Tibial artery (tissue), 4 donors: ENCODE measurements around the gene ANKFY1.

Source experiments
- DNase-seq, 2 donors: peaks; one replicate each; pipeline ENCODE4 v3.0.0-alpha.2; 2019
- H3K27ac ChIP-seq, 2 donors: fragments of 200-600 bp; sonication (generic) in 1 of 2; 1 replicate in 1 of 2; 2 replicates in 1 of 2; pipeline ENCODE4 v1.5.1; 2018 to 2019; ENCODE audit warnings: mild to moderate bottlenecking in 1 of 2
- H3K27me3 ChIP-seq, 2 donors: fragments of 200-600 bp; sonication (generic) in 1 of 2; one replicate each; pipeline versions ENCODE4 v1.5.1 to v1.6.0; 2016 to 2019
- H3K36me3 ChIP-seq, 3 donors: fragments of 200-600 bp; sonication (generic) in 2 of 3; one replicate each; pipeline ENCODE4 v1.5.1; 2016 to 2019; ENCODE audit warnings: mild to moderate bottlenecking in 2 of 3
- H3K4me1 ChIP-seq, 4 donors: fragments of 200-600 bp; sonication (generic) in 2 of 4; 1 replicate in 3 of 4; 2 replicates in 1 of 4; pipeline ENCODE4 v1.5.1; 2016 to 2019
- H3K4me3 ChIP-seq, 2 donors: fragments of 200-600 bp; sonication (generic) in 1 of 2; 1 replicate in 1 of 2; 2 replicates in 1 of 2; pipeline ENCODE4 v1.5.1; 2018 to 2019; ENCODE audit warnings: mild to moderate bottlenecking in 2 of 2
- H3K9me3 ChIP-seq, 3 donors: fragments of 200-600 bp; sonication (generic) in 1 of 3; one replicate each; pipeline ENCODE4 v1.5.1; 2016 to 2019
- intact Hi-C: fragments of 100-400 bp; cut with DNase I; formaldehyde crosslinking; loops from one replicate; pipeline ENCODE4 v1.15.0; 2023; ENCODE audit warnings: low total_unique reads
- TF ChIP-seq, protein P1 (sequence below), 2 experiments: fragments of 200-600 bp in 1 of 2; fragments of 450-650 bp in 1 of 2; IDR thresholded peaks; one replicate each; pipeline ENCODE4 v1.5.1; 2017 to 2019; ENCODE audit warnings: antibody characterized with exemption in 2 of 2, mild to moderate bottlenecking in 1 of 2, moderate library complexity in 1 of 2

The ANKFY1 gene

GRCh38 chr17:4135489-4135888, 128.3 kb downstream of the ANKFY1 start:
- Histone ChIP-seq H3K27ac (no peak overlapping the region), H3K4me3 (no peak overlapping the region), H3K9me3 (no peaks in the 10 kb centered on the region), H3K27me3 (no peaks in the 10 kb centered on the region), H3K4me1 (peaks cover 0 to 52% (median 28%) of the 10 kb centered on the region in 4 donors), H3K36me3 (peaks cover 0 to 12% (median 0%) of the 10 kb centered on the region in 3 donors)
- no peak for DNase-seq
- TF ChIP-seq, protein P1, sequence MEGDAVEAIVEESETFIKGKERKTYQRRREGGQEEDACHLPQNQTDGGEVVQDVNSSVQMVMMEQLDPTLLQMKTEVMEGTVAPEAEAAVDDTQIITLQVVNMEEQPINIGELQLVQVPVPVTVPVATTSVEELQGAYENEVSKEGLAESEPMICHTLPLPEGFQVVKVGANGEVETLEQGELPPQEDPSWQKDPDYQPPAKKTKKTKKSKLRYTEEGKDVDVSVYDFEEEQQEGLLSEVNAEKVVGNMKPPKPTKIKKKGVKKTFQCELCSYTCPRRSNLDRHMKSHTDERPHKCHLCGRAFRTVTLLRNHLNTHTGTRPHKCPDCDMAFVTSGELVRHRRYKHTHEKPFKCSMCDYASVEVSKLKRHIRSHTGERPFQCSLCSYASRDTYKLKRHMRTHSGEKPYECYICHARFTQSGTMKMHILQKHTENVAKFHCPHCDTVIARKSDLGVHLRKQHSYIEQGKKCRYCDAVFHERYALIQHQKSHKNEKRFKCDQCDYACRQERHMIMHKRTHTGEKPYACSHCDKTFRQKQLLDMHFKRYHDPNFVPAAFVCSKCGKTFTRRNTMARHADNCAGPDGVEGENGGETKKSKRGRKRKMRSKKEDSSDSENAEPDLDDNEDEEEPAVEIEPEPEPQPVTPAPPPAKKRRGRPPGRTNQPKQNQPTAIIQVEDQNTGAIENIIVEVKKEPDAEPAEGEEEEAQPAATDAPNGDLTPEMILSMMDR (IDR thresholded peaks at IDR 0.05), result no peak
- intact Hi-C loops, result no loop called here

- H3K27me3 ChIP-seq, result no peaks in the 10 kb centered on the region
- H3K36me3 ChIP-seq, result peaks cover 0 to 6% (median 0%) of the 10 kb centered on the region in 3 donors
- peaks cover 0 to 45% (median 21%) of the 10 kb centered on the region in 4 donors for H3K4me1 ChIP-seq
- intact Hi-C loops, result no loop called here
- TF ChIP-seq, protein P1 (IDR thresholded peaks at IDR 0.05), result no peak
- no peak for DNase-seq
- H3K27ac ChIP-seq, result no peak overlapping the region
- H3K9me3 ChIP-seq, result no peaks in the 10 kb centered on the region
- H3K4me3 ChIP-seq, result no peak overlapping the region
Observed at GRCh38 chr17:4134721-4135120, 129.1 kb downstream of the ANKFY1 start.

DNA sequence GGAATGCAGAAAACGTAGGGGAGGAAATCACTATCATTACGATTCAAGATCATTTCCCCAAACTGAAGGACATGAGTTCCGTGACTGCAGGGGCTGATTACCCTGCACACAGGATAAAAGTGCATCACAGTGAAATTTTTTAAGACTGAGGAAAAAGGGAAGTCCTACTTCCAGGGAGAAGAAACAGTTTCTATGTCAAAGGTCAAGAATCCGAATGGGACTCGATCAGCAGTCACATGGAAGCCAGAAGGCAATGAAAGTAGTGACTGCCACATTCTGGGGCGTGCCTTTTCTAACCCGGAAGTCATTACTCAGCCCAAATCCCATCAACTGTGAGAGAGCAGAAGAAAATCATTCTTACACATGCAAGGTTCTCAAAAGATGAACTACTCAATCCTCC, 133.1 kb downstream of the ANKFY1 start:
- TF ChIP-seq, protein P1 (IDR thresholded peaks at IDR 0.05), result no peak
- intact Hi-C loops, result no loop called here
- Histone ChIP-seq H3K4me1 (peaks cover 0 to 21% (median 9%) of the 10 kb centered on the region in 4 donors), H3K27ac (no peak overlapping the region), H3K4me3 (no peak overlapping the region), H3K36me3 (peaks cover 0 to 4% (median 0%) of the 10 kb centered on the region in 3 donors), H3K27me3 (no peaks in the 10 kb centered on the region), H3K9me3 (no peaks in the 10 kb centered on the region)
- DNase-seq, result peak; percentile 41 to 44

GRCh38 chr17:4127555-4127954, 136.2 kb downstream of the ANKFY1 start:
- no peak overlapping the region for H3K27ac ChIP-seq
- TF ChIP-seq, protein P1 (IDR thresholded peaks at IDR 0.05), result no peak
- no peaks in the 10 kb centered on the region for H3K27me3 ChIP-seq
- H3K4me3 ChIP-seq, result no peak overlapping the region
- peaks cover 13 to 17% (median 15%) of the 10 kb centered on the region in 3 donors for H3K36me3 ChIP-seq
- intact Hi-C loops, result no loop called here
- DNase-seq, result peak in 1 of 2 donors; percentile 37
- no peaks in the 10 kb centered on the region for H3K9me3 ChIP-seq
- H3K4me1 ChIP-seq, result peaks cover 0 to 11% (median 3%) of the 10 kb centered on the region in 4 donors

DNA sequence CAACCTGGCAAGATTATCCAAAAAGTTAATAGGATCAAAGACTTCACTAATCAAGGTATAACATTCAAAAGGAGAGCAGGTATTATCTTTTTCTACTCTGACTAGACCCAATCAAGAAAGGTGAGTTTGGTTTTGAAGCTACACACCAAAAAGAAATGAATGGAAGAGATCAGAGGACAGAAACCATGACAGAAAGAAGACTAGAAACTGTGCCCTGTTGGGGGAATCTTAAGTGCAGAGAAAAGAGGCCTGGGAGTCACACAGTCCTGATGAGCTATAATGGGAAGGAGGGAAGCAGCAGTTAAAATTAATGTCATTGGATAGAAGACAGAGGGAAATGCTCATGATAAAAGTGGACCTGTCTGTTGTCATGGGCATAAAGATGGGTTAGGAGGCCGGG, 138.2 kb downstream of the ANKFY1 start:
- Histone ChIP-seq H3K27ac (no peak overlapping the region), H3K36me3 (peaks cover 29 to 34% (median 32%) of the 10 kb centered on the region in 3 donors)

More for the DNA sequence above, 138.2 kb downstream of the ANKFY1 start:
- Histone ChIP-seq H3K27me3 (no peaks in the 10 kb centered on the region), H3K4me1 (peaks cover 0 to 11% (median 3%) of the 10 kb centered on the region in 4 donors), H3K9me3 (no peaks in the 10 kb centered on the region), H3K4me3 (no peak overlapping the region)
- intact Hi-C loops, result no loop called here
- DNase-seq, result no peak
- TF ChIP-seq, protein P1 (IDR thresholded peaks at IDR 0.05), result no peak
